Suppressor macrophage treated with lipopolysaccharide for 4 hours (primary cell): ENCODE measurements around the gene TMTC1.

Experiments
- DNase-seq: peaks from one replicate; pipeline ENCODE4 v3.0.0-alpha.2; 2020

Gene TMTC1

DNA sequence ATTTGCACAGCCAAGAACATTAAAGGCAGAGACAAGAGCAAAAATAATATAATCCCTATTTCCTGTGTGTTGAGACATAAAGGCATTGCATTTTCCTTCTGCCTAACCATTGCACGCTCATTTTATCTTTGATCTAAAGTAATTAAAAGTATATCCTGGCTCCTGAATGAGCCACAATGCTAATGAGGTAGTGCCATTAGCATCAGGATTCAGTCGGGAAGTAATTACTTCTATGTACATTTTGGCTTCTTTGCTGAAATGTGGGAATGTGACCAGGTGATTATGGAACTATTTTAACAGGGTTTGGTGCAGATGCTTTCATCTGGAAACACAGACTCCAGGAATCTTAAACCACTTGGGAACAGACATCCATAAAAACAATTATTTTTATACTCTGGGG is 77.4 kb downstream of the TMTC1 start:
- no peak for DNase-seq

DNA sequence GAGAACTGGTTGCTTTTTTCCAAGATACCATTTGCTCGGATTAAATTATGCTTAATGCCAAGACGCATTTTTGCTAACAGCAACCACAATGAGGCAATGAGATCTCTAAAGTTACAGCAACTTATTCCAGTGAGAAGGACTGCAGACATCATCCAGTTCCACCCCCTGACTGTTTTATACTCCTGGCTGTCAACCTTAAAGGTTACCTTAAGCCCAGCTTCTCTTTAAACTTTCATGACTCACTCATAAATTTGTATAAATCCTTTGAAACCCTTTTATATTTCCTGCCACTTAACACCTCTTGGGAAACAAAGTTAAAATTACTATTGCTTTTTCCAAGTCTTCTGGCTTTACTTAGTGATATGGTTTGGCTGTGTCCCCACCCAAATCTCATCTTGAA is 80.2 kb downstream of the TMTC1 start:
- no peak for DNase-seq

DNA sequence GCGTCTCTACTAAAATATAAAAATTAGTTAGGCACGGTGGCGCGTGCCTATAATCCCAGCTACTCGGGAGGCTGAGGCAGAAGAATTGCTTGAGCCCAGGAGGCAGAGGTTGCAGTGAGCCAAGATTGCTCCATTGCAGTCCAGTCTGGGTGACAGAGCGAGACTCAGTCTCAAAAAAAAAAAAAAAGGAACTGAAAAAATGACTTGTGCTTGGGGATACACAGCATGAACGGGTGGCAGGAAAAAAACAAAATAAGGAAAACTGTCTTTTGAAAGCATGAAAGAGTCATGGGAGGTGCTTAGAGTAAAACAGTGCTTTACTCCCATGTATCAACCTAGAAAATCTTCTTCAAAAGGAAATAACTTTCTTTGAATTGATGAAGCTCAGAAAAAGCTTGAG is 80.8 kb downstream of the TMTC1 start:
- DNase-seq, result peak; percentile 51

DNA sequence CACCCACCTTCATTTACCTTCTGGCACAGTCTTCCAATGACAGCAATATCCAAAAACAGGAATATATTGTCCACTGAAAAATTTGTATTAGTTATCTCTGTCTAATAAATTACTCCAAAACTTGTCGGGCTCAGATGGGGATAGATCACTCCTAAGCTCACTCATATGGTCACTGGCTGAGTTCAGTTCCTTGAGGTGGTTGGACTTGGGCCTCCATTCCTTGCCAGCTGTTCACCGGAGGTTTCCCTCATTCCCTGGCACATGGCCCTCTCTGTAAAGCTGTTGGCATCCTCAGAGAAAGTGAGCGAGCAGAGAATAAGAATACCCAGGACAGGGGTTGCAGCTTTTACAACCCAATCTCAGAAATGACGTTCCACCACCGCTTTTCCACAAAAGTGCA is 81.5 kb downstream of the TMTC1 start:
- no peak for DNase-seq

DNA sequence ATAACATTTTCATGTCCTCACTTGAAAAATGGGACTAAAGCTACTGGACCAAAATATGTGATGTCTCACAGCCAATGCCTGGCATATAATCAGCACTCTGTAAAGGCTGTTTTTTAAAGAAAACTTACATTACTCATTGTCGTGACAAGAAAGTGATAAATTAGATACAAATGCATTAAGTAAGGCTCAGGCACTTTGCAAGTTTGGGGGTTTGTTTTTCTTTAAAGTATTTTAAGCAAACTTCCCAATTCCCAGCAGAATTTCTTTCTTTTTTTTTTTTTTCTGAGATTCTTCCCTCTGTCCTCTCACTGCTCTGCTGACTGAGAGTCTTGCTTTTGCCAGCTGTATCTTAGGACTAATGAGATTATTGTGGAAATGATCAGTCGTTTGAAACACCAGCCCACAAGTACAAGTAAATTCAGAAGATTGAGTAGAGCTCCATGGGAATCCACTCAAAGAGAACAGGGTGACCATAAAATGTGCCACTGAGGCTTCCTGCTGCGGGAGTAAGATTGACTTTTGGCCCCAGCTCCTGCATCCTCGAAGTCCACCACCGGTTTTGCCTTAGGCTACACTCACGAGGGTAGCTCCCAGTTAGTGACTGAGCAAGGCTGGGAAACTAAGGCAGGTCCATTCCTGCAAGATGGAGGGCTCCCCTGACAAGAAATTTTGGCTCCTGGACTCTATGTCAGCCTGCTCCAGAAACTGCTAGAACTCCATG is 82.8 kb downstream of the TMTC1 start:
- no peak for DNase-seq

DNA sequence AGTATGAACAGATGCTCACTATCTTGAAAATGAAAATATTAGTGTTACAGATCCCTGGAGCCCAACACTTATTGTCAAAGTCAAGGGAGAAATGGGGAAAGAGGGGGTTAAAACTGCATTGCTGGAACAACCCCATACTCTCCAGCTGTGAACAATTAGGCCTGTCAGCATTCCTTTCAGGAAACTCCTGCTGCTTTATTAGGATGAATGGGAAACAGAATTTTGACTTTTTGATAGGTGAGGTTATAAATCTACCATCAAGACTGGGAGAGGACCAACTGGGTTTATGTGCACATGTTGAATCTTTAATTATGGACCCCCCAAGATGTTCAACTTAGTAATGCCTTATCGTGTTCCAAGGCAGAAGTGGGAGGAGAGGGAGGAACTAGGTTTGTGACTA is 85.0 kb downstream of the TMTC1 start:
- no peak for DNase-seq

DNA sequence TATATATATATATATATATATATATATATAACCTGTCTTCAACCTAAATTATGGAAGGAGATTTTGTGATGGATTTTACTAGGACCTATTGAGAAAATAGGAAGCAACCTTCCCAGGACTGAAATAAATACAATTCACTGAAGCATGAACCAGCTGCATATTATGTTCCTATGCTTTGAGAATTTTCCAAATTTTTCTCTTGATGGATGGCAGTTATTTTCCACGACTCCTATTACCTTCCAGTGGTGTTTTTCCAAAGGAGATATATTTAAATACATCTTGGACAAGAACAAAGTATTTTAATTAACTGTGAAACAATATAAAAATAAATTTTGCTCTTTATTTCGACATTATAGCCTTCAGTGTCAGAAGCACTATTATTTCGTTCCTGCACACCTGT is 87.9 kb downstream of the TMTC1 start:
- no peak for DNase-seq

DNA sequence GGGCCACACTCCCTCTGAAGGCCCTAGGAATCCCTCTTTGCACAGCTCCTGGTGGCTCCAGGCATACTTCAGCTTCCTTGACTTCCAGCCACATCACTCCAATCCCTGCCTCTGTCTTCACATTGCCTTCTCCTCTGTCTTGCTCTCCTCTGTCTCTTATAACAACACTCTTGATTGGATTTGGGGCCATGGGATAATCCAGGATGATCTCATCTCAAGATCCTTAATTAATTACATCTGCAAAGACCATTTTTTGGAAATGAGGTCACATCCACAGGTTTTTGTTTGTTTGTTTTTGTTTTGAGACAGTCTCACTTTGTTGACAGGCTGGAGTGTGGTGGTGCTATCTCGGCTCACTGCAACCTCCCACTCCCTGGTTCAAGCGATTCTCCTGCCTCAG is 88.7 kb downstream of the TMTC1 start:
- DNase-seq, result no peak

DNA sequence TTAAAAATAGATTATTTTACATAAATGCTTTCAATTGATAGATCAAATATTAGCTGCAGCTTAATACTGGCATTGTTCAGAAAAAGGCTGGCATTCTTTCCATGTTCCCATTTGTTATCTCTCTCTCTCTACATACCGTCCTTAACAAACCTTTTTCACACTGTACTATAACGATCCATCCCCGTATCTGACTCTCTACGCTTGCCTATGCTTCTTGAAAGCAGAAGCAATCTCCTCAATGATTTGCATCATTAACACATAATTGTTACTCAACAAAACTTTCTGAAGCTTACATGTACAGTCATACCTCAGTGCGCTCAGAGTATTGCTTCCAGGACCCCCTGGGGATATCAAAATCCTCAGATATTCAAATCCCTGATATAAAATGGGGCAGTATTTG is 89.7 kb downstream of the TMTC1 start:
- peak; percentile 43 for DNase-seq

DNA sequence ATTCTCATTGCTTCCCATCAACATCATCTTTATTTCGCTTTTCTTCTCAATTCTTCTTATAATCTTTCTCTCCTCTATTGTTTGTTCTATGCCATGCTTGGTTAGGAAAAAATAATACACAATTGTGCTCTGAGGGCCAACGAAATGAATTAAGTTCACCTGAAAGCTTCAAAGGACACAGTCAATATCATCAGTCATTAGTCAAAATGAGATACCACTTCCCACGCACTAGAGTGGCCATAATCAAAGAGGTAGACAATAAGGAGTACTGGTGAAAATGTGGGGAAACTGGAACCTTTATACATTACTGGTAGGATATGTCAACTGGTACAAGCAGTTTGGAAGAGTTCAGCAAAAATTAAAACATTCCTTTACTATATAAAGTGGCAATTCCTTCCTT is 91.5 kb downstream of the TMTC1 start:
- no peak for DNase-seq

DNA sequence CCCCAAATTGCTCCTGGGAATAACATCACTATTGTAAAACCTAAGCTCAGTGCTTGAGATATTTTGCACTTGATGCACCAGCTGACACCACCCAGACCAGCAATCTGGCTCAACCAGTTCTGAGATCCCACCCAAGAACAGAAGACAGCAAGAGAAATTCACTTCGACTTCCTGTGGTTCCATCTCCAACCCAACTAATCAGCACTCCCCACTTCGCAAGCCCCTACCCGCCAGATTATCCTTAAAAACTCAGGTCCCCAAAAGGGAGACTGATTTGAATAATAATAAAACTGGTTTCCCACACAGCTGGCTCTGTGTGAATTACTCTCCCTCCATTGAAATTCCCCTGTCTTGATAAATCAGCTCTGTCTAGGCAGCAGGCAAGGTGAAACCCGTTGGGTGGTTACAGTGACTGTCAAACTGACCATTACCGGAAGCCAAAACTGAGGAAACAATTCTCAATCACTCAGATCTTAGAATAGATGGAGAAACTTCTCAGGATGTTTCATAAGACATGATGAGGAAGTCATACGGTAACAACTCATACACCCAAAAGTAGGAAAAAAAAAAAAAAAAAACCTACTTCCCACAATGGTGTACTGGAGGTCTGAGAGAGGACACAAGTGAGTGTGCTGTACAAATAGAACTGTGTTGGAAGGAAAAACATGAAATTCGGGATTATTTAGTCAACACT is 92.4 kb downstream of the TMTC1 start:
- peak; percentile 87 for DNase-seq

DNA sequence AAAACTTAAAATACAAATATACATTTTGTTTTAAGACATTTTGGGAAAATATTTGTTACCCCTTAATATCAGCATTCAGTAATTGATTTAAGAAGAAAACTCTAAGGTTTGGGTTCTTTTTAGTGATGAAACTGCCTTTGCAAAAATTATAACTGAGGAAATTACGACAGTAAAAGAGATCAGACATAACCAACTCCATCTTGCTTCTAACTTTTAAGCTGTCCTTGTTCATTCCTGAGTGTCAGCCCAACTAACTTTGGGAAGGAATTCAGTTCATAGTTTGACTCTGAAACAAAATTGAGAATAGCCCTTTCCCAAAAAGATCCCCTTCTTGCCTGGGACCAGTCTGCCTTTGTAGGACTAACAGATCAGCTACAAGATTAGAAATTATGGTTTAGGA is 93.0 kb downstream of the TMTC1 start:
- no peak for DNase-seq

DNA sequence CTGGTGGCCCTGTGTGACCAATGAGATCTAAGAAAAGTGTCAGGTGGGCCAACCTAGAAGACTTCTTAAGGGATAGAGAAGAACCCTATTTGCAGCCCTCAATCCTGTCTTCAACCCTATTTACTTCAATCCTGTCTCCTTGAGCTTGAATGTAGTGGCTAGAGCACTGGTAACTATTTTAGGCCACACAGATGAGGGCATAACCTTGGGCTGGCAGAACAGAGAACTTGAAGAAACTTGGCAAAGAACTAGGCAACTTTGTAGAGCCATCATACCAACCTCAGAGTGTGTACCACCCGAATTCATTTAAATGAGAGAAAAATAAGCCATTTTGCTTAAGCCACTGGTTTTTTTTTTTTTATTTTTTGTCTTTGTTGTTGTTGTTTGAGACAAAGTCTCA is 94.8 kb downstream of the TMTC1 start:
- no peak for DNase-seq

DNA sequence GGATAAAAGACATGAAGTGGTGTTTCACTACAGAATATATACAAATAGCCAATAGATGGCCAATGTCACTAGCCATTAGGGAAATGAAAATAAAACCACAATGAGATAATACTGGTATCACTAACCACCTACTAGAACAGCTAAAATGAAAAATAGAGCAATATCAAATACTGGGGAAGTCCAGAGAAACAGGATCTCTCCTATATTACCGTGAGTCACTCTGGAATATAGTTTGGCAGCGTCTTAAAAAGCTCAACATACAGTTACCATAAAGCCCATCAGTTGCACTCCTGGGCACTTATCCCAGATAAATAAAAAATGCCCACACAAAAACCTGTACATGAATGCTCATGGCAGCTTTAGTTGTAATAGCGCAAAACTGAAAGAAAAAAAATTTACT is 101.7 kb downstream of the TMTC1 start:
- DNase-seq, result peak; percentile 52

DNA sequence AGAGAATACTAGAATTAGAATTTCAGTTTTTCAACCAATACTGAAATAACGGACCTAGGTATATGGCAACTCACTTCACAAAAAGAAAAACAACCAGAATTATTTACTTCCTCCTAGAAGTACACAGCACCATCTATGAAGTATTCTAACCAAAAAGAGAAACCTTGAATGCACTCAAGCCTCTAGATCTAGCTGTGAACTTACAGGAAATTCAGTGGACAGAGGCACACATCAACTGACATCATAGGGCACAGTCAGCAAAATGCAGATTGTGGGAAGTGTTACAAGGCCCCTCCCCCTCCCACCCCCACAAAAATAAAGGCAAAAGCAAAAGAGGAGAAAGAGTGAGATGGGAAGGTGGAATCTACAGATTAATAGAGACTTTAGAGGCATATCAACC is 102.4 kb downstream of the TMTC1 start:
- DNase-seq, result peak; percentile 40

DNA sequence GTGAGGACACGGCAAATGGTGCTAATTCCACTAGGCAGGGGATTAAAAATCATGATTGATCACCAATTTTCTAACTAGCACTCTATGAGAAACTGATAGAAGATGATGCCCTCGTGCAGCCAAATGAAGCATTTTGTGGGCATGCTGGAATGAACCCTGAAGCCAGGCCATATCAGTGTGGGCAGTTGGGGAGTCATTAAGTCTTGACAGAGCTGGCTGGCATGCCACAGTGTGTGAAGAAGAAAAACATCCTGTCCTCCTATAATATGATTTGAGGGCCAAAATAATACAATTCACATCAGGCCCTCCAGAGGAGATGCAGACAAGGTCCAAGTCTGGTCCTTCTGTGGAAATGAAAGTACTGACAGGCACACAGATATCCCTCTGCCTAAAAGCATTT is 107.1 kb downstream of the TMTC1 start:
- no peak for DNase-seq

DNA sequence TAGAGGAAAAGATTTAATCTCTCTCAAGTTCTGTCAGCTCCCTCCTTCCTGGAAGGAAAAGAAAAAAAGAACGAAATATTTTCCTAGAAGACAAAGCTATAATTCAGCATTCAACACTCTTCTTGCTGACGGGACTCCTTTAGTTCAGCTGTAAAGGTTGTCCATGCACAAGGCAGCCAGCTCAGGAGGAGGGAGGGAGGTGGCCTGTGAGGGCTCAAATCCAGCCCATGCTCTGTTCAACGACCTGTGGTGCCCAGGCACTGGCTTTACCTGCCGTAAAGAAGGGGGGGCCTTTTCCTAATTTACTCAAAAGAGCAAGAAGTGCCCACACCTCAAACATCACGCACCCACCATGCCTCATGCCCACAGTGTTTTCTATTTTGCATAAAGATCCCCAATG is 109.3 kb downstream of the TMTC1 start:
- DNase-seq, result no peak

DNA sequence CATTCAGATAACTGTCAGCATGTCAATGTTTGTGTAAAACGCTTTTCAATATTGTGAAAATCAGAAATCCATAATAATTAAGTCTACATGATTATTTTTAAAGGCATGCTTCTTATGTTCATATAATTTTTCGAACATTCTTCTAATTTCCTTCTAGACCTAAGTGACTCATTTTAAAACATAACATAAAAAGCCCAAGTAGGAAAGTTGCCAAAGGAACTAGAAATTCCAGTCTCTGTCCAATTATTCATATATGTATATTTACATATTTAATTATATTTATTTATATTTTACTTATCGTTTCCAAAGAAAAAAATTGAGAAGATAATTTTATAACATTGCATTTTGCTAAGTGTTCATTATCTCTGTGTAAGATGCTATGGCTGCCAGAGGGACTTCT is 110.4 kb downstream of the TMTC1 start:
- DNase-seq, result no peak

DNA sequence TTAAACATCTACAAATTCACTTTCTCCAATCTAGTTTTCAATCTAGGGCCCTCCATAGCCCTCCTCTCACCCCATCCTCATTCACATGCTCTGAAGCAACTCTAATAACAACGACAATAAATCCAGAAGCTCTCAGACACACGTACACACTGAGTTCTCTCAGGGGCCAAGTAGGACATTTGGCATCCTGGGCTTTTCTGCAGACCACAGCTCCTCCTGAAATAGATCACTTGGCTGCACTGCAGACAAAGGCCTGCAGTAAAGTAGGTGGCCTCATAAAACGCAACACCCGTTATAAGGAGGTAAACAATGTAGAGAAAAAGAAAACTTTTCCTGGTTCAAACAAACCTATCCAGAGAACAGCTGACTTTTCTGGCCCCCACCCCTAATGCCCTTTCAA is 111.2 kb downstream of the TMTC1 start:
- DNase-seq, result no peak

DNA sequence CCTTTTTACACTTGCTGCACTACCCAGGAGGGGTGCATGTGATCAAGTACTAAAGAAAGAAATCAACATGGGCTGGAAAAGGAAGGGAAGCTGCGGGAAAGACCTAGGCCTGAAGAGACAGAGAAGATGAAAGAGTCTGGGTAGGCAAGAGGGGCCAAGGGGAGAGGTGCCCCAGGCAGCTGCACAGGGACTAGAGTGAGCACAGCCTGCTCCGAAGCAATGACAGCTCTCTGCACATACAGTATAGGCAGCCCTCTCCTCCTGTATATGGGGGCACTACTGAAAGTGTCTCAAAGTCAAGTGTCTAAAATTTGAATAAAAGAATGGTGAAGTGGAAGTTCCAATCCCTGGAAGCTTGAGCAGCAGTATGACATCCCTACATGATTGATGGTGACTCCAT is 112.0 kb downstream of the TMTC1 start:
- DNase-seq, result no peak

DNA sequence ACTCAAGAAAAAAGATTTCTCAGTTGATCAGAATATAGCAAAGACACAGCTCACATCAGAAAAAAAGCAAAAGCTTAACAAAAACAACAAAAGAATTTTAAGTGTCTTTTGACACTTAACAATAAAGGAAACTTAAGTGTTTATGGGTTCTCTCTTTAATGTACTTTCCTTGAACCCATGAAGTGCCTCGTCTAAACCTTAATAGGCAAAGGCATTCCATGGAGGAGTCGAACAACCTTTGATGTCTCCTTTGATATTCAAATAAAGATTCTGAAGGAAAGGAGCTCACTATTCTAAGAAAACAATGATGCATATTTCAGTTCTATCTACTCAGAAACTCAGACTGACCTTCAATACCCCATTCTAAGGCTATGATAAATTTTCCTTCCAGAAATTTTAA is 116.7 kb downstream of the TMTC1 start:
- no peak for DNase-seq

DNA sequence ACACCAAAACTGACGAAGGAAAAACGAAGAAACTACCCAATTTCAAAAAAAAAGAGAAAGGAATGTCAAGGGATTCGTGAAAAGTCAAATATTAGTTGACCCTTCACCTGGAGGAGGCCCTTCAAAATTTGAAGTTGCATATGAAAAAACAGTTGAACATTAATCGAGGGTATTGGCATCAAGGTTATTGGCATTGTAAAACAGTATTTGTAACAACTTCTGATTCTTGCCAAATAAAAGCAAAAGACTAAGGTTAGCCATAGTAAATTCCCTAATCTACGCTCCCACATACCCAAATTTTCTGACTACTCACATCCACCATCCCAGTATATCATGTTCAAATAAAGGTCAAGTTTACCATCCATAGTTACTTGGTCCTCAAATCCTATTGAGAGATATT is 118.6 kb downstream of the TMTC1 start:
- no peak for DNase-seq

DNA sequence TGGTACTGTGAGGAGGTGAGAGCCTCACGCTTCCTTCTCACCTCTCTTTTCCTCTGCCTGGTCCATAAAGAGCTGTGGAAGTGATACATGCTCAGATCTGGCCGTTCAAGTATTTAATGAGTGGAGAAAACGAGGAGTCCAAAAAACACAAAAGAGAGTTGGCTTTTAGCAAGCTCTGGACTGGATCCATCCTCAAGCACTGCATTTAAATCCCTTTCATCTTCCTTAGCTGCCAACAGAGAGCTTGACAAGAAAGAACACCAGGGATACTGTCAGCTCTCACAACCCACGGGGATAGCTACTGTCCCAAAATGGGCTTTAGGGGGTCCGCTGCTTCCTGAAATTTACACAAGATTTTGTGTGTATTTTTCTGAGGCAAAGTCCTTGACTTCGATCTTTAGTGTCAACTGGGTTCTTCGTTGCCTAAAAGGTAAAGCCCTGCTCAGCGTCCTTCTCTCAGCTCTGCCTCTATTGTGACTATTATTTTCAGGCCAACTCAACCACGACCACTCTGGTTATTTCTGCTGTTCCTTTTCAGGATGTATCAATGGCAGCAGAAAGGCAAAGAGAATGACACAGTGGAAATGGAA is 120.9 kb downstream of the TMTC1 start:
- DNase-seq, result no peak

DNA sequence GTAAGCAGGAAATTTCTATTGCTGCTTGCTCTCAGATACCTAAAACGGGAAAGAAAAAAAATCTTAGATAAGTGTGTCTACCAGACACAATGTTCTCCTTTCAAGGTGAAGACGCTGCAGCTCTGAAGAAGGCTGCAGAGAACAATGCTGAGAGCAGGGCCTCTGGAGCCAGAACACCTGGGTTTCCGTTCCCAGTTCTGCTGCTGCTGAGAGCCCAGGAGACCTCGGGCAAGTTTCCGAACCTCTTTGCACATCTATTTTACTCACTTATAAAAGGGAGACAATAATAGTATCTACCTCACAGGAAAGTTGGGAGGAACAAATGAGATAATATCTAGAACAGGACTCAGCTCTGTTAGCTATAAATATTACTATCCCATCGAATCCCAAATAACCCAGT is 122.9 kb downstream of the TMTC1 start:
- DNase-seq, result no peak
